ENCODE data around the gene TTN.

The TTN gene

DNA sequence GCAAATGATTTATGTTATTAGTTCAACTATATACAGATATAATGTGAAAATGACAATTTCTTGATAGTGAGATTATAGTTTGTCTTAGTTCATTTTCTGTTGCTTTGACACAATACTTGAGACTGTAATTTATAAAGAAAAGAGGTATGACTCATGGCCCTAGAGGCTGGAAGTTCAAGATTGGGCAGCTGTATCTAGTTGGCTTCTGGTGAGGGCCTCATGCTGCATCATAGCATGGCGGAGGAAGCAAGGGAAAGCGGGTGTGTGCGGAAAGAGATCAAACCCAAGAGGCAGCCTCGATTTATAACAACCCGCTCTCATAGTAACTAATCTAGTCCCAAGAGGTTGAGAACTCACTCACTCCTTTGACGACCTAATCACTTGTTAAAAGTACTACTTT lies 315.6 kb downstream of the TTN start:
- DNase-seq (ENCODE audit: low read depth) = no peak

- no peak for DNase-seq (ENCODE audit: low read depth)
Measured at GRCh38 chr2:178485356-178485755, 321.9 kb downstream of the TTN start.

DNA sequence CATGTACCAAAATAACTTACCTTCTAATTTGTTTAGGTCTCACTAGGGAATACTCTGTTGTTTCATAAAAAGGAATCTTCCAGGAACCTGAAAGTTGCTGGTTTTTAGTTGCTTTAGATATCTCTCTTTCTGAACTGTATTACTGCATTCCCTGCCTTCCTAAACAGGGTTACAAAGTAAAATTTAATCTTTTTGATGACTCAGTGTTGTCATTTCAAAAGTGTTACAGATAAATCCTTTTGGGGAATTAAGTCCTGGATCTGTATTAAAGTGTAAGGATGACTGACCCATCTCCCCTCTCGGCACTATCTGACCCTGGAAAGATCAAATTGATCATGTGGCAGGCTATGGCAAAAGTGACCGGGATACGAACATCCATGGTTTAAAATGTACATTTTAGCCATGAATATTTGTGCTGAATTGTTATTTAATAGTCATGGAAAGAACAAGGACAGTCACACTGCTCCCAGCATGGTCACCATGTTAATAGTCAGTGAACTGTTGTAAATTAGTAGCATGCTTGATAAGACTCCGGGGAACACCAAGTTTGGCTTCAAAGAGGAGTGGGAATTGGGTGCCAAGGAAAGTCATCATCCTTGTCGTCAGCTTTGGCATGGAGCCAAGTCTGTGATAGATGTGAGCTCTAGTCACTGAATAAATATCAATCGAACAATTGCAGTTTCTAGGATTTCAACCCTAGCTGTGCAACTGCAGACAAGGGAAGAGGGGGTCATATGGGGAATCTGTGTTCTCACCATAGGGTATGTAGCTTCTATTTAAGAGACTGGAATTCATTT lies 322.8 kb downstream of the TTN start:
- peak; percentile 21 for DNase-seq (ENCODE audit: low read depth)

DNA sequence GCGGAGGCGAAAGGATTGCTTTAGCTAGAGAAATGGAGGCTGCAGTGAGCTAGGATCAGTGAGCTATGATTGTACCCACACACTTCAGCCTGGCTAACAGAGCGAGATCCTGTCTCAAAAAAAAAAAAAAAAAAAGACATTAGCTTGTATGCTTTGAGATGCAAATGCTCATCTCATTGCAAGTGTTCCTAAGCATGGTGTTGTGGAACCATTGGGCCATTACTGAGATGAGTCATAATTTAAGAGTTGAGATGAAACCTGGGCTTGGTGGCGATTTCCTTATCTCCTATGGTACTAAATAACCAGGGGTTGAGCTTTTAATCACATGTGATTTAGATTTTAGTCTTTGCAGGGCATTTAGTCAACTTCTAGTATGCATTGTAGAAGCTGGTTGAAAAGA lies 324.8 kb downstream of the TTN start:
- peak; percentile 15 for DNase-seq (ENCODE audit: low read depth)

DNA sequence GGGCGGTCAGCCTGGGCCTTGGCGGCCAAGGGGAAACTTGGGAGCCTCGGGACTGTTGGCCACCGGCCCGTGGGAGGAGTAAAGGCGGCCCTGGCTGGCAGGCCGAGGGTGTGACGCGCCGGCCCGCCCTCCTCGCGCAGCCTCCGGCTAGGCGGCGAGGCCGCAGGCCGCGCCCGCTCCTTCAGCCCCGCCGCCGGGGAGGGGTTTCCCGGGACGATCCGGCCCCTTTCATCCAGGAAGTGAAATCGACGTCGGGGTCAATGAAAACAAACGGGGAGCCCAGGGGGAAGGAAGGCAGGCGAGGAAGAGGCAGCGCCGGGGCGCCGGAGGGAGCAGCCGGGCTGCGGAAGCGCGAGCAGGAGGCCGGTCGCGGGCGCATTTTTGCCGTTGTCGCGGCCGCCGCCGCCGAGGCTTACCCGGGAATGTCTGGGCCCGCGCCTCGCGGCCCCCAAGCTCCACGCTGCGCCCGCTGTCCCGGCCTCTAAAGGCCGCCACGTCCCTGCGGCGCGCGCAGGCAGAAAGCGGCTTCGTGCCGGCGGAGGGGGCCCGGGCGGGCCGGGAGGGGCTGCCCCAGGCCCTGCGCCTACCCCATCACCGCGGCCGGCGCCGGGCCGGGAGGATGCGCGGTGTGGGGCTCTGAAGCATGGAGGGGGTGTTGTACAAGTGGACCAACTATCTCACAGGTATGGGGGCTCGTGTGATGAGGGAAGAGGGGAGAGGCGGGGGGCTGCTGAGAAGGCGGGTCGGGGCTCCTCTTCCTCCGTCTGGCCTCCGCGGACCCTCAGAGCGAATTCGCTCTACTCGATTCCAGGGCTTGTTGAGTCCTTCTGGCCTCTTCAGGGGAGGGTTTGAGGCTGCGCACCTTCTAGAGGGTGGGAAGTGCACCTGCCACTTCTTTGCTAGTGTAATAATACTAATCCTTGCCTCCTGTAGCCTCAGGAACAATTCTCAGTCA lies 326.7 kb downstream of the TTN start, which contains the start of gene PLEKHA3:
Gene PLEKHA3, plus strand, starts transcription at position 231 of the 955 bp plus-strand sequence. Its CDS starts 413 bp downstream, at position 644.
- peak; percentile 99 for DNase-seq (ENCODE audit: low read depth)

DNA sequence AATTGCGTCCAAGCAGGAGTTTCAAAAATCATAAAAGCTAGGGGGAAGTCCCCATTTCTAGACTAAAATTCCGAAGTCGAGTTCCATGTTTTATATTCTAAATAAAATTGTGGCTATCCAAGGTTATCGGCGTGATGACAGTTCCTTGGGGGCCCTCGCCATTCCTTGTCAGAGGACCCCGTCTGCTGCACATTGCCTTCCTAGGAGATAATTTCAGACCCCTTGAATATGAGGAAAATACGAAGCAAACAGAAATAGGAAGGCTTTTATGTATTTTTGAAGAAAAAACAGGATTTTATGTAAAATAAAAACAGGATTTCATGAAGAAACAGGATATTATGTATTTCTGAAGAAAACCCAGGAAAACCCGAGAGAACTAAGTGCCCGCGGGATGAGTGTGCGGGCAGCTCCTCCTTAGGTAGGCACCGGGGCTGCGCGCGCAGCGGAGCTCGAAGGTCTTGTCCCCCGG lies 327.4 kb downstream of the TTN start:
- no peak for DNase-seq (ENCODE audit: low read depth)

DNA sequence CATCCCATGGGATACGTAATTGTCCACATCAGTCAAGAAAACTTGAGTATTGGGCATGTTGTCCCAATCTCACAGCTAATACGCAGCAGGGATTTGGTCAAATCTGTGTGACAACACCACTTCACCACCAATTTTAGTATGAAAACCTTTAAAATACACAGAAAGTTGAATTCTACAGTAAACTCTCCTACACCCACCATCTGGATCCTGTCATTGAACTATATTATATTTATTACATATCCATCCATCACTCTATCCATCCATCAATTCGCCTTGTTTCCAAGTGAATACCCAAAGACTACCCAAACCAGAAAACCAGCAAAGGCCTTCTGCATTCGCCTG lies 328.0 kb downstream of the TTN start:
- no peak for DNase-seq (ENCODE audit: low read depth)

DNA sequence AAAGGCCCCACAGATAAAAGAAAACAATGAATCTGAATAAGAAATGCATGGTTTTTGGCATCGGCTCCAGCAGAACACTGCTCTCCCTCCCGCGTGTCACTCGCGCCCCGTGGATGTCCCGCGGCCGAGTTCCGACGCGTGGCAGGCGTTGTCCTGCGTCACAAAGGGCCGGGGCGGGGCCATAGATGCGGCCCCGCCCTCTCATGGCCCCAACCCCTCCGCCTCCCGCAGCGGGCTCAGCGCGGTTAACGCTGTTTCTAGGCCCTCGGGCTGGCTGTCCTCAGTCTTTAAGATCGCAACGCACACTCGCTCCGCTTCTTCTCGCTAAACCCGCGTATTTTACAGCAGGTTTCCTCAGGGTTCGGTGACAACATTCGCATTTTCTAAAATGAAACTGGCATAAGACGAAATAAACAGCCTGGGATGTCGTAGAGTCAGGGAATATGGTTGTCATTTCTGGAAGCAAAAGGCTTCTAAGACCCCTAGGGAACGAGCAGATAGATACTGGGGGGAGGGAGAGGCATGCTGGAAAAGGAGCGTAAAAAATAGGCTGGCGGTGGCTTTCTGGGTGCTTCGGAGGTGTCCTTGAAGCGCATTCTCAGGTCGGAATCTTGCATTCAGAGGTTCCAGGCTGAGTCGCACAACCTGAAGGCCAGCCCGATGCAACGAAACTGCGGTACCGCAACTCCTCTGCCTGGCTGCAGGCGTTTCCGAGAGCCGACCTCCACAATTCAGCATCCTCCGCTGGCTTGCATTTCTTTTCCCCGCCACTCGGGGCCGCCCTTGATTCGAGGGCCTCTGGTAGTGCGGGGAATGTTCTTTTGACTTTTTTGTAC lies 328.6 kb downstream of the TTN start, which contains the start of gene FKBP7:
Gene FKBP7, minus strand, starts transcription at position 162 of the 836 bp plus-strand sequence. Its CDS starts 101 bp downstream, at position 61.
- peak; percentile 85 for DNase-seq (ENCODE audit: low read depth)

GRCh38 chr2:178478130-178478438 lies 329.1 kb downstream of the TTN start:
- peak; percentile 31 for DNase-seq (ENCODE audit: low read depth)

DNA sequence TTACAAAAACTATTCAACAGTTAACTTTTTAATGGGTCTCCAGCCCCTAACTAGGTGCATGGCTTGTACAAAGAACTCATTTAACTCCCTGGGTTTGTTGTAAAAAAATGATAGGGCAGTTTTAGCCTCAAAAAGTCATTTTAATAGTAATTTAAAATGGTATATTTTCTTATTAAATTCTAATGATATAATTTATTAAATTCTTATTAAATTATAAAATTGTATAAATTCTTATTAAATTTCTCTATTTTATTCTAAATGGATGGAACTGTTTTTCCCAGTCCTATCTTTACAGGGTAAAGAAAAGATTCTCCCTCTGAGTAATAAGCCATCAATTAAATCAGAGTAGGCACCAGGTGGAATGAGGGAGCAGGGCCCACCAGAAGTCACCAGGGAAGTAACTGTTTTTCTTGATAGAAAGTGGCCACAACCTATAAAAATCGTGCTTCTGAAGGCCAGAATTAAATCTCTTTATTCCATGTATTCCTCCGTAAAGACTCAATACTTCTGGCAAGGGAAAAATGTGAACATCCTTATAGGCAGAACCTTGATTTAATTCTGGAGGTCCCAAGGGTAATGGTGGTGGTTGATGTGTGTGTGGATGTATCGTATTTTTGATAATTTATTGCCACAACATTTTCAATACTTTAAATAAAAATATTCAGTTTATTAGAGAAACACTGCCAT lies 329.6 kb downstream of the TTN start:
- DNase-seq (ENCODE audit: low read depth) = no peak

DNA sequence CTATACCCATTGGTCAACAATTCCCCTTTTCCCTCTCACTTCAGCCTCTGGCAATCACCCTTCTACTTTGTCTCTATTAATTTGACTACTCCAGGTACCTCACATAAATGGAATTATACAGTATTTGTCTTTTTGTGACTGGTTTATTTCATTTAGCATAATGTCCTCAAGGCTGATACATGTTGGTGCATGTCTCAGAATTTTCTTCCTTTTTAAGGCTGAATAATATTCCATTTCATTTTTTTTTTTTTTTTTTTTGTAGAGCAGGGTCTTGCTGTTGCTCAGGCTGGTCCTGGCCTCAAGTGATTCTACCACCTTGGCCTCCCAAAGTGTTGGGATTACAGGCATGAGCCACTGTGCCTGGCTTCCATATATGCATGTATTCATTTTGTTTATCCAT lies 330.7 kb downstream of the TTN start:
- no peak for DNase-seq (ENCODE audit: low read depth)

Measured in ELR (cell line).